Measurements from ENCODE around the gene WDR11. TPM values are rescaled to one million over a fixed set of nuclear protein-coding genes. Genes with fewer than 3 reads are reported as not detected.

The WDR11 gene
- total and polyA plus RNA-seq, 4 donors: 24.1 to 109 (median 34.5) TPM

DNA sequence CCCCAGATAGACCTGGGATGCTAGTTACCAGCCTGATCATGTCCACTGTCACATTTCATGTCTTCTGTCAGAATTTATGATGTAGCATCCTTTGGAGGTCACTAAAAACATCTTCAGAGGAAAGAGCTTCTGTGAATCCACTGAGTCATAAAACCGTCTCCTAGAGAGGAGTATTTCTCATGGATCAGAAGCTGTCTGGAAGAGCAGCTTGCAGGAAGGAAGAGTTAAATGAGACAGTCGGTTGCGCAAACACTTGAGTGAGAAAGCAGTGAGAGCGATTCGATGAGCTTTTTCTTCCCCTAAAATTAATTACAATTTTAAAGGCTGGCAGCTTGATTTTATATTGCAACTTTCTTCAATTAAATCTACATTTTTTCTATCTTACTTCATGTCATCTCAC is 47.2 kb upstream of the WDR11 start:
- H3K27me3 ChIP-seq (ENCODE audit: control insufficient read depth in 3 of 3, insufficient read depth in 3 of 3, low read length in 2 of 3): no peaks in the 10 kb centered on the region
- H3K4me3 ChIP-seq: no peak overlapping the region
- peaks cover 0 to 4% (median 0%) of the 10 kb centered on the region in 5 donors for H3K4me1 ChIP-seq (ENCODE audit: control insufficient read depth in 5 of 5, insufficient read depth in 5 of 5, low read length in 5 of 5)
- no peak for DNase-seq
- TF ChIP-seq, protein P1, sequence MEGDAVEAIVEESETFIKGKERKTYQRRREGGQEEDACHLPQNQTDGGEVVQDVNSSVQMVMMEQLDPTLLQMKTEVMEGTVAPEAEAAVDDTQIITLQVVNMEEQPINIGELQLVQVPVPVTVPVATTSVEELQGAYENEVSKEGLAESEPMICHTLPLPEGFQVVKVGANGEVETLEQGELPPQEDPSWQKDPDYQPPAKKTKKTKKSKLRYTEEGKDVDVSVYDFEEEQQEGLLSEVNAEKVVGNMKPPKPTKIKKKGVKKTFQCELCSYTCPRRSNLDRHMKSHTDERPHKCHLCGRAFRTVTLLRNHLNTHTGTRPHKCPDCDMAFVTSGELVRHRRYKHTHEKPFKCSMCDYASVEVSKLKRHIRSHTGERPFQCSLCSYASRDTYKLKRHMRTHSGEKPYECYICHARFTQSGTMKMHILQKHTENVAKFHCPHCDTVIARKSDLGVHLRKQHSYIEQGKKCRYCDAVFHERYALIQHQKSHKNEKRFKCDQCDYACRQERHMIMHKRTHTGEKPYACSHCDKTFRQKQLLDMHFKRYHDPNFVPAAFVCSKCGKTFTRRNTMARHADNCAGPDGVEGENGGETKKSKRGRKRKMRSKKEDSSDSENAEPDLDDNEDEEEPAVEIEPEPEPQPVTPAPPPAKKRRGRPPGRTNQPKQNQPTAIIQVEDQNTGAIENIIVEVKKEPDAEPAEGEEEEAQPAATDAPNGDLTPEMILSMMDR (IDR thresholded peaks at IDR 0.05; ENCODE audit: control extremely low read depth, extremely low read depth): no peak
- H3K9me3 ChIP-seq (ENCODE audit: control insufficient read depth in 4 of 4, insufficient read depth in 3 of 4, low read length in 3 of 4): no peaks in the 10 kb centered on the region
- ATAC-seq (ENCODE audit: insufficient read depth, low FRiP score): no peak
- no peak overlapping the region for H3K9ac ChIP-seq (ENCODE audit: insufficient read depth in 1 of 2, low read length in 2 of 2)
- H3K36me3 ChIP-seq (ENCODE audit: control insufficient read depth in 4 of 4, insufficient read depth in 4 of 4, low read length in 4 of 4): no peaks in the 10 kb centered on the region
- no peak overlapping the region for H3K27ac ChIP-seq (ENCODE audit: low read depth in 1 of 2, low read length in 1 of 2)
- WGBS, 2 donors: 32 to 54% methylated on average over 5 of the region's 5 CpGs

DNA sequence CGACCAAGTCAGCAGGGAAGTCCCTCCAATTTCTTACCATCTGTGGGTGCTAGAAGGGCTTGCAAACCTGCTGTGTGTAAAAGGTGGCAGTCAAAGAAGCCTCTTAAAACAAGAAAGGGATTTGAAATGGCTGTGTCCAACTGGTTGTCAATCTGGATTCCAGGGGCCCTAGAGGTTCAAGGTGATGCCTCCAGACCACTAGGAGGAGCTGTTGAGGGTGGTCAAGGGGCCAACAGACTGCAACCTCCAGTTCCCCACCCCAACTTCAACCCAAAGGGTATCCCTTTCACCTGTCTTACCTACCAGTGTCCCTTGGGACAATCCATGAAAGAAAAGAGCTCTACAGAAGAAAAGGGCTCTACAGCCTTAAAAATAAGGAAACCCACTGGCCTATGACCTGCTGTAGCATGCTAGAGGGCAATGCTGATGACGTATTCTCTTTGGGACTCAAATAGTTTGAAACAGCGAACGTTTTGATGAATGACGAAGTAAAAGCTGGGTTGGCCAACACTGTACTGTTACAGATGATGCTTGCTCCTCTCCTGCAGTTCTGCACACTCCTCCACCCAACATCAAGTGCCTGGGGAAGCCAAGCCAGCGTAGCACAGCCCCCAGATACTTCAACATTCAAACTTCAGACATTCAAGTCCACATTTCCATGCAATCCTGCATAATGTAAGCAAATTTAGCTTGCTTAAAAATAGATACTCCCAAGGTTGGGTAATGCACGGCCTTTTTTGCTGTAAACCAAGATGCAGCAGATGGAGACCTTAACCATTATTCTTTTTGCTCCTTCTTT is 45.9 kb upstream of the WDR11 start:
- TF ChIP-seq, protein P1 (IDR thresholded peaks at IDR 0.05; ENCODE audit: control extremely low read depth, extremely low read depth): no peak
- Histone ChIP-seq H3K36me3 (ENCODE audit: control insufficient read depth in 4 of 4, insufficient read depth in 4 of 4, low read length in 4 of 4) (no peaks in the 10 kb centered on the region), H3K27me3 (ENCODE audit: control insufficient read depth in 3 of 3, insufficient read depth in 3 of 3, low read length in 2 of 3) (no peaks in the 10 kb centered on the region), H3K4me1 (ENCODE audit: control insufficient read depth in 5 of 5, insufficient read depth in 5 of 5, low read length in 5 of 5) (peaks cover 0 to 4% (median 0%) of the 10 kb centered on the region in 5 donors), H3K9ac (ENCODE audit: insufficient read depth in 1 of 2, low read length in 2 of 2) (no peak overlapping the region), H3K9me3 (ENCODE audit: control insufficient read depth in 4 of 4, insufficient read depth in 3 of 4, low read length in 3 of 4) (no peaks in the 10 kb centered on the region), H3K27ac (ENCODE audit: low read depth in 1 of 2, low read length in 1 of 2) (no peak overlapping the region), H3K4me3 (no peak overlapping the region)
- no peak for DNase-seq
- no peak for ATAC-seq (ENCODE audit: insufficient read depth, low FRiP score)
- 89 to 94% methylated on average over 7 of the region's 7 CpGs for WGBS, 2 donors

DNA sequence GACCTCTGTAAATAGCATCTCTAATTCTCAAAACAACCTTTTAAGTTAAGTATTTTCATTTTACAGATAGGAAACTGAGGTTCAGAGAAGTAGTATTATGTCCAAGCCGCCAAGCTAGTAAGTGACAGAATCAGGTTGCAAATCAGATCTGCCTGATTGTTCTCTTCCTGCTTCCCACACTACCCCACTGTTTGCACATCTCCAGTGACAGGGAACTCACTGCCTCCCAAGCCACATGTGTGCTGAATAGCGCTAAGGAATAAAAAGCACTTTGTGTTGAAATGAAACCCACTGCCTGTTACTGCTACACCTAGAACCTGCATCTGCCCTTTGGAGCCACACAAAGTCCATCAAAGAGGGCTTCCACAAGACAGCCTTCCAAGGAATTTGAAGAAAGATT is 45.1 kb upstream of the WDR11 start:
- Histone ChIP-seq H3K36me3 (ENCODE audit: control insufficient read depth in 4 of 4, insufficient read depth in 4 of 4, low read length in 4 of 4) (no peaks in the 10 kb centered on the region), H3K4me1 (ENCODE audit: control insufficient read depth in 5 of 5, insufficient read depth in 5 of 5, low read length in 5 of 5) (peaks cover 0 to 4% (median 0%) of the 10 kb centered on the region in 5 donors), H3K9me3 (ENCODE audit: control insufficient read depth in 4 of 4, insufficient read depth in 3 of 4, low read length in 3 of 4) (no peaks in the 10 kb centered on the region), H3K4me3 (no peak overlapping the region), H3K9ac (ENCODE audit: insufficient read depth in 1 of 2, low read length in 2 of 2) (no peak overlapping the region), H3K27ac (ENCODE audit: low read depth in 1 of 2, low read length in 1 of 2) (no peak overlapping the region), H3K27me3 (ENCODE audit: control insufficient read depth in 3 of 3, insufficient read depth in 3 of 3, low read length in 2 of 3) (no peaks in the 10 kb centered on the region)
- no peak for ATAC-seq (ENCODE audit: insufficient read depth, low FRiP score)
- DNase-seq: no peak
- whole genome bisulfite sequencing, 2 donors: 96 to 97% methylated on average over 2 of the region's 2 CpGs
- TF ChIP-seq, protein P1 (IDR thresholded peaks at IDR 0.05; ENCODE audit: control extremely low read depth, extremely low read depth): no peak

All from lung (tissue), 12 donors.